HG02885 (cell line): ENCODE data around the gene PTPN13.

Experiments used
- ATAC-seq: cut with Tn5 transposase; IDR thresholded peaks from one replicate; pipeline ENCODE4 v1.9.1; 2021; ENCODE audit warnings: mild to moderate bottlenecking; ENCODE audit not compliant: unreplicated experiment, poor library complexity

The PTPN13 gene

GRCh38 chr4:86809809-86810208, 215.7 kb downstream of the PTPN13 start:
- no peak for ATAC-seq

- no peak for ATAC-seq
Observed at GRCh38 chr4:86810847-86811246, 216.7 kb downstream of the PTPN13 start.

- ATAC-seq, result no peak
Observed at GRCh38 chr4:86815653-86816052, 221.5 kb downstream of the PTPN13 start.

GRCh38 chr4:86816501-86817273, 222.6 kb downstream of the PTPN13 start:
- ATAC-seq, result no peak

- ATAC-seq, result no peak
Observed at GRCh38 chr4:86818211-86818610, 224.1 kb downstream of the PTPN13 start.

- no peak for ATAC-seq
Observed at GRCh38 chr4:86818841-86819240, 224.7 kb downstream of the PTPN13 start.

- ATAC-seq, result no peak
Observed at GRCh38 chr4:86819561-86819960, 225.4 kb downstream of the PTPN13 start.

GRCh38 chr4:86821151-86821550, 227.0 kb downstream of the PTPN13 start:
- no peak for ATAC-seq

- no peak for ATAC-seq
Observed at GRCh38 chr4:86822136-86822535, 228.0 kb downstream of the PTPN13 start.

- ATAC-seq, result no peak
Observed at GRCh38 chr4:86825511-86825910, 231.4 kb downstream of the PTPN13 start.

GRCh38 chr4:86831262-86832130, 237.4 kb downstream of the PTPN13 start:
- ATAC-seq, result no peak

- no peak for ATAC-seq
Observed at GRCh38 chr4:86833615-86834014, 239.5 kb downstream of the PTPN13 start.

- ATAC-seq, result no peak
Observed at GRCh38 chr4:86834901-86835300, 240.8 kb downstream of the PTPN13 start.

- ATAC-seq, result no peak
Observed at GRCh38 chr4:86835677-86836076, 241.6 kb downstream of the PTPN13 start.

GRCh38 chr4:86837691-86838503, 243.8 kb downstream of the PTPN13 start:
- no peak for ATAC-seq

- no peak for ATAC-seq
Observed at GRCh38 chr4:86840858-86841257, 246.7 kb downstream of the PTPN13 start.

GRCh38 chr4:86841309-86841708, 247.2 kb downstream of the PTPN13 start:
- ATAC-seq, result no peak

- no peak for ATAC-seq
Observed at GRCh38 chr4:86845593-86845992, 251.5 kb downstream of the PTPN13 start.

- no peak for ATAC-seq
Observed at GRCh38 chr4:86846921-86847320, 252.8 kb downstream of the PTPN13 start.

- no peak for ATAC-seq
Observed at GRCh38 chr4:86847571-86847970, 253.5 kb downstream of the PTPN13 start.

- ATAC-seq, result no peak
Observed at GRCh38 chr4:86848136-86848535, 254.0 kb downstream of the PTPN13 start.
